Keratinocyte (primary cell): ENCODE measurements around the gene AFDN.

Experiments used
- EZH2 ChIP-seq: IDR thresholded peaks from one replicate; pipeline ENCODE4 v1.6.1; 2012; ENCODE audit warnings: inconsistent platforms, mild to moderate bottlenecking, low read length, moderate library complexity
- TF ChIP-seq, protein P1 (sequence below), 3 experiments: IDR thresholded peaks in 1 of 3; conservative IDR thresholded peaks in 1 of 3; optimal IDR thresholded peaks in 1 of 3; 2 replicates in 2 of 3; 3 replicates in 1 of 3; pipeline versions ENCODE3 to v1.5.1; 2011; ENCODE audit warnings: low read length in 3 of 3, mild to moderate bottlenecking in 3 of 3, moderate library complexity in 2 of 3, control low read depth in 1 of 3, inconsistent platforms in 1 of 3; ENCODE audit not compliant: insufficient read depth in 2 of 3; ENCODE audit errors: extremely low read depth in 1 of 3

DNA sequence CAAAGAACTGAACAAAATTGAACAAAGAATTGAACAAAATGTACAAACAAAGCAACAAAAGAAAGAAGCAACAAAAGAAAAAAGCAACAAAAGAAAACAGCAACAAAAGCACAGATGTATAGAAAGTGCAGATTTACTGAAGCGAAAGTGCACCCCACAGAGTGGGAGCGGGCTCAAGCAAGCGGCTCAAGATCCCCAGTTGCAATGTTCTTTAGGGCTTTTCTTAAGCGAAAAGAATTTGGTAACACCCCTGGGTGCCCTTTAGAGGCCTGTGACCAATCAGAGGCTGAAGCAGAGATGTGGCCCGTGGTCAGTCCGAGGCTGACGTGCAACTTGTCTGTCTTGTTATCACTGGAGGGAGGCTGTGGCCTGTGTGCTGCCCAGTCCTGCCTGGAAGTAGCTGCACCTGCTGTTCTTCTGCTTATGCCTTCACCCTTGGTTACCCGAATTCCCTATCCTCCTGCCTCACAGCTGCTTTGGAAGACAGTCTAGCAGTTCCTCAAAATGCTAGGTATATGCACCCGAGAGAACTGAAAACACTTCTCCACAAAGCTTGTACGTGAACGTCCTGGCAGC, 157.5 kb downstream of the AFDN start:
- TF ChIP-seq, protein P1, sequence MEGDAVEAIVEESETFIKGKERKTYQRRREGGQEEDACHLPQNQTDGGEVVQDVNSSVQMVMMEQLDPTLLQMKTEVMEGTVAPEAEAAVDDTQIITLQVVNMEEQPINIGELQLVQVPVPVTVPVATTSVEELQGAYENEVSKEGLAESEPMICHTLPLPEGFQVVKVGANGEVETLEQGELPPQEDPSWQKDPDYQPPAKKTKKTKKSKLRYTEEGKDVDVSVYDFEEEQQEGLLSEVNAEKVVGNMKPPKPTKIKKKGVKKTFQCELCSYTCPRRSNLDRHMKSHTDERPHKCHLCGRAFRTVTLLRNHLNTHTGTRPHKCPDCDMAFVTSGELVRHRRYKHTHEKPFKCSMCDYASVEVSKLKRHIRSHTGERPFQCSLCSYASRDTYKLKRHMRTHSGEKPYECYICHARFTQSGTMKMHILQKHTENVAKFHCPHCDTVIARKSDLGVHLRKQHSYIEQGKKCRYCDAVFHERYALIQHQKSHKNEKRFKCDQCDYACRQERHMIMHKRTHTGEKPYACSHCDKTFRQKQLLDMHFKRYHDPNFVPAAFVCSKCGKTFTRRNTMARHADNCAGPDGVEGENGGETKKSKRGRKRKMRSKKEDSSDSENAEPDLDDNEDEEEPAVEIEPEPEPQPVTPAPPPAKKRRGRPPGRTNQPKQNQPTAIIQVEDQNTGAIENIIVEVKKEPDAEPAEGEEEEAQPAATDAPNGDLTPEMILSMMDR (optimal IDR thresholded peaks at IDR 0.05 in 1 of 3, IDR thresholded peaks at IDR 0.05 in 1 of 3, conservative IDR thresholded peaks at IDR 0.05 in 1 of 3; ENCODE audit: extremely low read depth in 1 of 3, insufficient read depth in 2 of 3, low read length in 3 of 3) = no peak
- no peak for TF ChIP-seq EZH2
